ENCODE measurements around the gene PEX7. TPM values are rescaled to one million over a fixed set of nuclear protein-coding genes. Genes with fewer than 3 reads are reported as not detected.
"Not testable (repeated sequence)": the region's sequence is repeated elsewhere in the genome, so short reads cannot be mapped to it uniquely, and the experiment has no call there.

Gene PEX7
- total and polyA plus RNA-seq, 5 donors, result 6.1 to 10.8 (median 6.9) TPM

DNA sequence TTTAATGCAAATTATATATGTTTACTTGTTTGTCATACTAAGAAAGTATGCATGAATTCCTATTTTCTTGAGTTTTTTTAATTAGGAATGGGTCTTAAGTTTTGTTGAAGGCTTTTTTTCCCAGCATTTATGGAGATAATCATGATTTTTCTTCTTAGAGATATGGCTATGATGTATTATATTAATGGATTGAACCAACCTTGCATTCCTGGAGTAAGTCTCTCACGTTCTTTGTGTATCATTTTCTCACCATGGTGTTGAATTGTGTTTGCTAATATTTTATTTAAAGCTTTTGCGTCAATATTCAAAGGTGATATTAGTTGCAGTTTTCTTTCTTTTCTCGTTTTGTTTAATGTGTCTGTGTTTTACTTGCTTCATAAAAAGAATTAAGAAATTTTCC lies 51.4 kb downstream of the PEX7 start:
- Histone ChIP-seq H3K4me1 (ENCODE audit: control insufficient read depth, insufficient read depth, low read length) (no peaks in the 10 kb centered on the region), H3K4me3 (ENCODE audit: low read length) (no peak overlapping the region), H3K27me3 (ENCODE audit: control insufficient read depth, insufficient read depth) (no peaks in the 10 kb centered on the region), H3K27ac (ENCODE audit: low read length) (no peak overlapping the region), H3K9me3 (ENCODE audit: control insufficient read depth, low read length) (no peaks in the 10 kb centered on the region)
- no peak for DNase-seq
- intact Hi-C loops (cut with DNase I), result no loop called here
- no peak for ATAC-seq
- 79% methylated on average over 3 of the region's 3 CpGs for WGBS

DNA sequence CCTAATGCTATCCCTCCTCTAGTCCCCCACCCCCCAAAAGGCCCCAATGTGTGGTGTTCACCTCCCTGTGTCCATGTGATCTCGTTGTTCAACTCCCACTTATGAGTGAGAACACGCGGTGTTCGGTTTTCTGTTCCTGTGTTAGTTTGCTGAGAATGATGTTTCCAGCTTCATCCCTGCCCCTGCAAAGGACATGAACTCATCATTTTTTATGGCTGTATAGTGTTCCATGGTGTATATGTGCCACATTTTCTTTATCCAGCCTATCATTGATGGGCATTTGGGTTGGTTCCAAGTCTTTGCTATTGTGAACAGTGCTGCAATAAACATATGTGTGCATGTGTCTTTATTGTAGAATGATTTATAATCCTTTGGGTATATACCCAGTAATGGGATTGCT lies 54.1 kb downstream of the PEX7 start:
- H3K4me1 ChIP-seq (ENCODE audit: control insufficient read depth, insufficient read depth, low read length); DNase-seq; H3K27me3 ChIP-seq (ENCODE audit: control insufficient read depth, insufficient read depth); H3K27ac ChIP-seq (ENCODE audit: low read length); intact Hi-C loops (cut with DNase I); ATAC-seq; H3K9me3 ChIP-seq (ENCODE audit: control insufficient read depth, low read length); H3K4me3 ChIP-seq (ENCODE audit: low read length): not testable (repeated sequence)
- 96% methylated on average over 4 of the region's 4 CpGs for WGBS

DNA sequence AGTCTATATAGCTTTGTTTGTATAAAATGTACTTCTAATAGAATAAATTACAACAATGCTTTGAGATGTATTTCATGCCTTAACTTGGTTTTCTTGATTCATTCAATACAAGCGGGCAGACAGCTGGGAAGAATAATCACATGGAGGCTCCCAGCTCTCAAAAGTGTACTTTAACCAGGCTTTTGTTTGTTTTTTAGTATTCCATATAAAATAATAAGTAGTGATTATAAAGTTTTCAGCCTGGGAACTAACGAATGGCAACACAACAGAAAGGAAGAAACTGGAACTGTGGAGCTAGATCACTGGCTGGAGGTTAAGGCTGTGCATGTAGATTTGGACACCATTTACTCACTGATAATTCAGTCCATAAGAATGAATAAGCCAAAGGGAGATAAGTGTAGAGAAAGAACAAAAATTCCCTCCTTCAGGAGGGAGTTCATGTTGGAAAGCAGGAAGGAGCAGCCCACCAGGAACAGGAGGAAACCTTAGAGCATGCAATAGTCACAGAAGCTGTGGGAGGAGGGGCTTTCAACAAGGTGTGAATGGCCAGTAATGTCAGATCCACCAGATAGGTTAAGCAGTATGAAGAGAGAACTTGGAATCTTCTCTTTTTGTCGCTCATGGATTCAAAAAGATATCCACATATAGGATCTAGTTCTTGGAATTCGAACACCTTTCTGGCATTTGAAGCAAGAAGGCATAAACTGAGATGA lies 58.5 kb downstream of the PEX7 start:
- no peak overlapping the region for H3K4me3 ChIP-seq (ENCODE audit: low read length)
- ATAC-seq (no peak), DNase-seq (no peak)
- H3K4me1 ChIP-seq (ENCODE audit: control insufficient read depth, insufficient read depth, low read length), result no peaks in the 10 kb centered on the region
- H3K9me3 ChIP-seq (ENCODE audit: control insufficient read depth, low read length), result no peaks in the 10 kb centered on the region
- 80% methylated on average over 4 of the region's 4 CpGs for WGBS
- intact Hi-C loops (cut with DNase I), result no loop called here
- no peak overlapping the region for H3K27ac ChIP-seq (ENCODE audit: low read length)
- no peaks in the 10 kb centered on the region for H3K27me3 ChIP-seq (ENCODE audit: control insufficient read depth, insufficient read depth)

DNA sequence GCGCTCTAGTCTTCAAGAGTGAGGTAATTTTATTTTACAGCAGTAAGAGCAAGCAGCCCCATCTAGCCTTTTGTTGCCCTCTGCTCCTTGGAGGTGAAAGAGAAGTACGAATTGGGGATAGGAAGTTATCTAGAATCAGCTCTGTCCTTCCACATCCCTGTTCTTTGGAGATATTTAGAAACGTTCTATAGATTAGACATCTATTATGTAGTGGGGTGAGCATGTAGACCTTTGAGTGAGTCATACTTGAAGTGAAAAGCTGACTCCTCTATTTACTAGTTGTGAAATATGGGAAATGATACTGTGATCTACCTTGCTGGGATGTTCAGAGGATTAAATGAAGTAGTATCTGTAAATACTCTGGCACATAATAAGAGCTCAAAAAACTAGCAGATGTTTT lies 63.7 kb downstream of the PEX7 start:
- 76% methylated on average over 3 of the region's 3 CpGs for WGBS
- ATAC-seq (no peak), DNase-seq (no peak)
- Histone ChIP-seq H3K27me3 (ENCODE audit: control insufficient read depth, insufficient read depth) (no peaks in the 10 kb centered on the region), H3K4me3 (ENCODE audit: low read length) (no peak overlapping the region), H3K9me3 (ENCODE audit: control insufficient read depth, low read length) (no peaks in the 10 kb centered on the region), H3K4me1 (ENCODE audit: control insufficient read depth, insufficient read depth, low read length) (no peaks in the 10 kb centered on the region), H3K27ac (ENCODE audit: low read length) (no peak overlapping the region)
- intact Hi-C loops (cut with DNase I), result no loop called here

DNA sequence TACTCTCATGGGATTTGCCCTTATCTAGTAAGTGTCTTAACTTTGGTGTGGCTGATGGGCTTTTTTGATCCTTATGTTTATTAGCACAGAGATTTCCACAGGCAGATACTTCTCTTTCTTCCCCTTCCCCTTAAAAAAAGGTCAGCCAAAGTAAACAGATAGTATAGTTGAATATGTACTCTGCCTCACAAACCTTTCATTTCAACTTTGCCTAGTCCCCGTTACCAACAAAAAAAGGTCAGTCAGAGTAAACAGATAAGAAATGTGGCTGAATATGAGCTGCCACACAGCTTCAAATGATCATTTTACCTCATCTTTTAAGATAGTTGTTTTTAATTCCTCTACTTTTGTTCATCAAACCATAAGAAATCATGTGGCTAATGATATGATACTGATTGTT lies 65.6 kb downstream of the PEX7 start:
- Histone ChIP-seq H3K27ac (ENCODE audit: low read length) (no peak overlapping the region), H3K9me3 (ENCODE audit: control insufficient read depth, low read length) (no peaks in the 10 kb centered on the region), H3K4me1 (ENCODE audit: control insufficient read depth, insufficient read depth, low read length) (no peaks in the 10 kb centered on the region), H3K4me3 (ENCODE audit: low read length) (no peak overlapping the region), H3K27me3 (ENCODE audit: control insufficient read depth, insufficient read depth) (no peaks in the 10 kb centered on the region)
- WGBS, result 33% methylated on average over 1 of the region's 1 CpG
- ATAC-seq, result no peak
- intact Hi-C loops (cut with DNase I), result no loop called here
- DNase-seq, result no peak

DNA sequence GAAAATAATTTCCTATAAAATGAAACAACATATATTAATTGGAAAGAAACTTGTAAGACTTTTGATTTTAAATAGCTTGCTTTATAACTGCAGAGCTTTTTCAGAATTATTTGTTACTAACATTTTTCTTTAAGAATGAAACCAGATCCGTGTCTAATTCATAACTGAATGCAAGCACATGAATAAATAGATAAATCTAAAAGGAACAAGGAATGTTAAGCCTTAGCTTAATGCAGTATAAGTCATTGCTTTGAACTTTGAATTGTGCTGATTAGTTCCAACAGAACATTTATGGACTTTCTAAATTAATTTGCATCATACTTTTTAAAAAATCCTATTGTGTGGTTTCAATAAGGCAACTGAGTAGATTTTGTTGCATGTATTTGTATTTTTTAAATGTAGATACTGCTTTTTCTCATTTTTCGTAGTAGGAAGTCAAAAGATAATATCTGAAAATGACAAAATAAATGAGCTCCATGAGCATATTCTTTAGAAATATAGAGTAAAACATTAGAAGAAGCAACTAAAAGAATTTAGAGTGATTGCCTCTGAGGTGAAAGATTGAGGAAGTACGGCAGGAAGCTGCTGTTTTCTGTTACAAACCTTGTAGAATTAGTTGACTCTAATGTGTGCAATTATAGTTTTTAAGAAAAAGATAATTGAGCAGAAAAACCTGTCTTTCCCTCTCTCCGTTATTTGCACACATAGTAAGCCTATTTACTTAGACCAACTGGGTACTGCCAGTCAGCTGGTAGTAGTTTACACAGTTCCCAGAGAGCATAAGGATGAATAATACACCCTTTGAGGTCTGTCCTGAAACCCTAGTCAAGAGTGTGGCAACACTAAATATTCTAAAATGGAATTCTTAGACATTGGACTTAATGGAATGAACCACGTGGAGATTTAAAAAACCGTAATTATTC lies 67.1 kb downstream of the PEX7 start:
- H3K27ac ChIP-seq (ENCODE audit: low read length), result no peak overlapping the region
- no peaks in the 10 kb centered on the region for H3K9me3 ChIP-seq (ENCODE audit: control insufficient read depth, low read length)
- intact Hi-C loops (cut with DNase I), result no loop called here
- DNase-seq (no peak), ATAC-seq (no peak)
- no peaks in the 10 kb centered on the region for H3K27me3 ChIP-seq (ENCODE audit: control insufficient read depth, insufficient read depth)
- WGBS, result 80% methylated on average over 6 of the region's 6 CpGs
- H3K4me3 ChIP-seq (ENCODE audit: low read length), result no peak overlapping the region
- H3K4me1 ChIP-seq (ENCODE audit: control insufficient read depth, insufficient read depth, low read length), result no peaks in the 10 kb centered on the region

DNA sequence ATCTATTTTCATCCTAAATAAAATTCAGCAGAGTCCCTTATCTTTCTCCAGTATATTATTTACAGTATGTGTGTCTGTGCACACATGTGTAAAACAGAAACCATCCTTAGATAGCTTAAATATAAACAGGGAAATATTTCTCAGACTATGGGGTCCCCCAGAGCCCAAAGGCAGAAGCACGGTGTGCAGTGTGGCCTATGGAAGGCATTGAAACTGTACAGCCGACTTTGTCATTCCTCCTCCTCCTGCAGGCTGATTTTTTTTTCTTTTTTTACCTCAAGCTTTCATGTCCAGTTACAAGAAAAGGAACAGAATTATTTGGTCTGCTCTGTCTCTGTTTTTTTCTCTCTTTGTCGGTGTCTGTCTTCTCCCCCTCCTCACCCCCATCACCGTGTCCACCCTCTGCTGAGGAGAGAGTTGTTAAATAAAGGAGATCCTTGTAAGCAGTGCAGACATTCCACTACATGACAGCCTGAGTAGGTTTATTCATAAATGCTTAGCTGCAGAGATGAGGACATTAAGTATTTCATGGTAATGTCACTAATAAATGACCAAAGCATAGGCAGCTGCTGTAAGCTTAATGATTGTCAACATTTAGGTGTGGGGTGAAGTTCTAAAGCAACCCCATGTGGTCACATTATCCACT lies 67.9 kb downstream of the PEX7 start:
- WGBS, result 82% methylated on average over 4 of the region's 4 CpGs
- H3K4me1 ChIP-seq (ENCODE audit: control insufficient read depth, insufficient read depth, low read length), result no peaks in the 10 kb centered on the region
- intact Hi-C loops (cut with DNase I), result no loop called here
- H3K9me3 ChIP-seq (ENCODE audit: control insufficient read depth, low read length), result no peaks in the 10 kb centered on the region
- DNase-seq, result no peak
- ATAC-seq, result no peak
- H3K4me3 ChIP-seq (ENCODE audit: low read length), result no peak overlapping the region
- no peaks in the 10 kb centered on the region for H3K27me3 ChIP-seq (ENCODE audit: control insufficient read depth, insufficient read depth)
- no peak overlapping the region for H3K27ac ChIP-seq (ENCODE audit: low read length)

DNA sequence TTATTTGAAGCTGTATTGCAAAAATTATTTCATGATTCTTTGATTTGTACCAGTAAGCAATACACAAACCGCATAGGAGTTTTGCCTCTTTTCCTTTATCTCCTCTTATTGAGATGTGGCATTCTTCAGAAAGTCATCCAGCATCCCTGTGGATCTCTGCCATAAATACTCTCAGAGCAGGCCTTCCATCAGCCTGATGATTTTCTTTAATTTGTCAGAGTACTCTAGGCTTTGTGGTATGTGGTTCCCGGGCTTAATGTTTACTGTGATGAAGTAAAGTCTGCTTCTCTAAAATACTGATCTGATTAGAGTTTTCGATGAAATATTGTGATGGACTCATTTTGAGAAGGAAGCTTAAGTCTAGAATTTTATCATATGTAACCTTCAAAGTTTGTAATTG lies 68.6 kb downstream of the PEX7 start:
- ATAC-seq (no peak), DNase-seq (no peak)
- H3K27ac ChIP-seq (ENCODE audit: low read length), result no peak overlapping the region
- H3K4me1 ChIP-seq (ENCODE audit: control insufficient read depth, insufficient read depth, low read length), result no peaks in the 10 kb centered on the region
- no peaks in the 10 kb centered on the region for H3K27me3 ChIP-seq (ENCODE audit: control insufficient read depth, insufficient read depth)
- no peak overlapping the region for H3K4me3 ChIP-seq (ENCODE audit: low read length)
- no peaks in the 10 kb centered on the region for H3K9me3 ChIP-seq (ENCODE audit: control insufficient read depth, low read length)
- intact Hi-C loops (cut with DNase I), result no loop called here
- 89% methylated on average over 3 of the region's 3 CpGs for WGBS

DNA sequence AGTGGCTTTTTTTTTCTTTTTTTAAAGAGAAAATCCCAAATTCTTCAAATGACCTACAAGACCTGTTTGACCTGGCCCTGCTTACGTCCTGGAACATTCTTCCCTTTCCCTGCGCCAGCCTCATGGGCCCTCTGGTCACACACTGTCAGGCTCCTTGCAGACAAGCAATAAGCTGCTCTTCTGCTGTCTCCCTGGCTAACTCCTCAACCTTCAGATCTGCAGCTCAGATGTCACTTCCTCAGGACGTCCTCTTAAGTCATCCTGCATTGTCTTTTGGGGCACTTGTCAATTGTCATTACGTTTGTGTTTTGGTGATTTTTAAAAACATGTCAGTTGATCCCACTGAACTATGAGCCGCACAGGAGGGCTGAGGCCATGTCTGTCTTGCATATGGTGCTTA lies 70.8 kb downstream of the PEX7 start:
- Histone ChIP-seq H3K27ac (ENCODE audit: low read length) (no peak overlapping the region), H3K9me3 (ENCODE audit: control insufficient read depth, low read length) (no peaks in the 10 kb centered on the region), H3K4me1 (ENCODE audit: control insufficient read depth, insufficient read depth, low read length) (no peaks in the 10 kb centered on the region), H3K27me3 (ENCODE audit: control insufficient read depth, insufficient read depth) (no peaks in the 10 kb centered on the region), H3K4me3 (ENCODE audit: low read length) (no peak overlapping the region)
- WGBS, result 70% methylated on average over 5 of the region's 5 CpGs
- DNase-seq, result no peak
- intact Hi-C loops (cut with DNase I), result no loop called here
- no peak for ATAC-seq

DNA sequence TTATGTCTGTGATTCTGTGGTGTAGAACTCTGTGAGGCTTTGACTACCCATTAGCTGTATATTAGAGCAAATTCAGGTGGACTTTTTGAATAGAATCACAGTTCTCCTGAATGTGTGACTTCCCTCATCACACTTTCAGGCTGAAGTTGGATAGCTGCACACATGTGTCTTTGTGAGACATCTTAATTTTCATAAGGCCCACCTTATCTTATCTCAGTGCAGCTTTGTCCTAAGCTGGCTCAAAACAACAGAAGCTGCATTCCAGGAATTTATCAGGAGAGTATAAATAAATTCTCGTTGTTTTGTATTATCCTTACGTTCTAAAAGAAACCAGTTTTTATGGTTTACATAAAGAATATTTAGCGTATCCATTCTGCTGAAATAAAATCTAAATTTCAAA lies 73.5 kb downstream of the PEX7 start:
- Histone ChIP-seq H3K27me3 (ENCODE audit: control insufficient read depth, insufficient read depth) (no peaks in the 10 kb centered on the region), H3K27ac (ENCODE audit: low read length) (no peak overlapping the region), H3K9me3 (ENCODE audit: control insufficient read depth, low read length) (no peaks in the 10 kb centered on the region), H3K4me3 (ENCODE audit: low read length) (no peak overlapping the region), H3K4me1 (ENCODE audit: control insufficient read depth, insufficient read depth, low read length) (no peaks in the 10 kb centered on the region)
- ATAC-seq, result no peak
- no peak for DNase-seq
- intact Hi-C loops (cut with DNase I), result no loop called here
- 57% methylated on average over 3 of the region's 3 CpGs for WGBS

DNA sequence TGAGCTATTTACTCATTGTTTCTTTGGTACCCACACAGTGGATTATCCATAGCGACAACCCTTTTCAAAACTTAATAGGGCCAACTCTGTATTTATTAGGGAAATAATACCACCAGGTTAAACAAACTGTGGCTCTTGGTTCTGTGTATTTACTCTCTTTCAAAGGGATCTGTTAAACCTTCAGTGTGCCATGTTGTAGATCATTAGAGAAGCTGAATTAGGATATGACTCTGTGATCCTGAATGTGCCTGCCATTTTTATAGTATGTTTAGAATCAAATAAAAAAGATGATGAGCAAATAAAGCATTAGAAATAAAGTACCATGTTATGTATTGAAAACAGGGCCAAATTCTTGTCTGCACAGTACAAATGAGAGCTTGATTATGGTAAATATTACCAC lies 74.7 kb downstream of the PEX7 start:
- WGBS, result 99% methylated on average over 1 of the region's 1 CpG
- Histone ChIP-seq H3K27ac (ENCODE audit: low read length) (no peak overlapping the region), H3K4me3 (ENCODE audit: low read length) (no peak overlapping the region), H3K27me3 (ENCODE audit: control insufficient read depth, insufficient read depth) (no peaks in the 10 kb centered on the region), H3K4me1 (ENCODE audit: control insufficient read depth, insufficient read depth, low read length) (peaks cover 2% of the 10 kb centered on the region), H3K9me3 (ENCODE audit: control insufficient read depth, low read length) (no peaks in the 10 kb centered on the region)
- intact Hi-C loops (cut with DNase I), result no loop called here
- no peak for ATAC-seq
- no peak for DNase-seq
